Heart left ventricle (tissue), 16 donors: Measurements from ENCODE around the gene FLCN. TPM values are rescaled to one million over a fixed set of nuclear protein-coding genes. Genes with fewer than 3 reads are reported as not detected.
A peak's percentile ranks its signal among the peaks of the same experiment; 100 is the strongest.
"Not testable (repeated sequence)": the region's sequence is repeated elsewhere in the genome, so short reads cannot be mapped to it uniquely, and the experiment has no call there.

Experiments used
- ATAC-seq, 4 donors: fragments of 200-7000 bp; cut with Tn5 transposase; one replicate each; pipeline ENCODE4 v1.9.1; 2020 to 2022; ENCODE audit warnings: moderate library complexity in 4 of 4, mild to moderate bottlenecking in 3 of 4, moderate number of reproducible peaks in 1 of 4
- DNase-seq, 5 donors: peaks; one replicate each; pipeline ENCODE4 v3.0.0-alpha.2; 2020
- H3K27ac ChIP-seq, 12 donors: fragments of 200-600 bp; sonication (generic) in 4 of 12; one replicate each; pipeline versions ENCODE4 v1.5.0 to v1.8.0; 2016 to 2022; ENCODE audit warnings: mild to moderate bottlenecking in 2 of 12
- H3K27me3 ChIP-seq, 9 donors: fragments of 200-600 bp; sonication (generic) in 2 of 9; one replicate each; pipeline versions ENCODE4 v1.5.1 to v1.8.0; 2016 to 2022; ENCODE audit warnings: mild to moderate bottlenecking in 3 of 9
- H3K36me3 ChIP-seq, 9 donors: fragments of 200-600 bp; sonication (generic) in 2 of 9; one replicate each; pipeline versions ENCODE4 v1.5.0 to v1.8.0; 2018 to 2022; ENCODE audit warnings: mild to moderate bottlenecking in 2 of 9
- H3K4me1 ChIP-seq, 12 donors: fragments of 200-600 bp; sonication (generic) in 4 of 12; one replicate each; pipeline versions ENCODE4 v1.5.0 to v1.8.0; 2016 to 2022; ENCODE audit warnings: mild to moderate bottlenecking in 3 of 12
- H3K4me3 ChIP-seq, 12 donors: fragments of 200-600 bp; sonication (generic) in 4 of 12; one replicate each; pipeline versions ENCODE4 v1.5.0 to v1.8.0; 2017 to 2022; ENCODE audit warnings: mild to moderate bottlenecking in 9 of 12, moderate library complexity in 4 of 12
- H3K9me3 ChIP-seq, 12 donors: fragments of 200-600 bp; sonication (generic) in 4 of 12; one replicate each; pipeline versions ENCODE4 v1.5.0 to v1.8.0; 2016 to 2022; ENCODE audit warnings: mild to moderate bottlenecking in 1 of 12
- CTCF ChIP-seq, 12 donors: fragments of 200-600 bp; sonication (generic) in 4 of 12; IDR thresholded peaks; one replicate each; pipeline versions ENCODE4 v1.5.0 to v1.8.0; 2018 to 2022; ENCODE audit warnings: antibody characterized with exemption in 12 of 12, mild to moderate bottlenecking in 5 of 12
- POLR2A ChIP-seq, 2 donors: fragments of 450-650 bp; IDR thresholded peaks; one replicate each; pipeline ENCODE4 v1.6.1; 2017; ENCODE audit warnings: antibody characterized with exemption in 2 of 2, mild to moderate bottlenecking in 2 of 2, moderate library complexity in 2 of 2
- WGBS, 4 donors: extraction: QIAGEN DNeasy Blood & Tissue Kit in 2 of 4; methylation state at CpG; one replicate each; pipeline versions ENCODE4 v1.1.5 to v1.1.7; 2013 to 2018; 5-methylcytosine and 5-hydroxymethylcytosine counted together
- intact Hi-C, 10 donors: fragments of 100-400 bp; cut with DNase I; formaldehyde crosslinking; loops; one replicate each; pipeline versions ENCODE4 v1.11.1 to v1.14.2; 2022
- polyA plus RNA-seq, 2 donors: library from polyadenylated mRNA; stranded (reverse); fragments of 200-250 nt; gene quantifications; one replicate each; pipeline ENCODE4 v1.2.3, GENCODE V29; 2013
- total RNA-seq, 9 donors: library from RNA; depleted of rRNA in 2 of 9; stranded (reverse); fragments of >200 nt in 2 of 9; fragmentation: NEBNext Ultra II Directional in 3 of 9; extraction: Animal tissue kit (Norgen Biotek cat#: 25700) in 3 of 9; gene quantifications; one replicate each; pipeline versions ENCODE4 v1.1.0 to v1.2.4, GENCODE V29; 2016 to 2023
- donor health status: ischemic (EF 13 %, LVEDD 7.1; RV severe dilation, severe dysfunction).
- donor health status: healthy with polysubstance abuse.
- donor health status: DM: no; HTN: yes; CAD: no.
- donor health status: DM: no; HTN: no; CAD: no.
- donor health status: ischemic (EF 25% LVEDD 6.9; RV normal size, moderate dysfunction).
- donor health status: ischemic (EF 25% LVEDD 5.7; RV mildly dilated, moderate dysfunction).
- donor health status: healthy.
- donor health status: DM: yes; HTN: yes; CAD: no.
- donor health status: ischemic (EF 35%, LVEDD 5.7; RV mildly dilated, moderate dysfunction).
- donor health status: nonischemic (EF 11% LVEDD 7.7; RV severe dilation, severe dysfunction).
- donor health status: DM: yes; HTN: yes; CAD: no.
- donor health status: PGD.
- donor health status: ischemic (EF 29% LVEDD 5.4; RV normal size, mild dysfunction).
- donor health status: nonischemic (EF 23%, LVEDD 6.1; RV moderate dilation, normal function).

The FLCN gene
- total and polyA plus RNA-seq, 11 donors = 21.1 to 120 (median 32.6) TPM

- peaks cover 0 to 80% (median 65%) of the 10 kb centered on the region in 9 donors for H3K36me3 ChIP-seq
- H3K4me1 ChIP-seq = peaks cover 0 to 80% (median 52%) of the 10 kb centered on the region in 12 donors
- TF ChIP-seq POLR2A (IDR thresholded peaks at IDR 0.05) (no peak), CTCF (IDR thresholded peaks at IDR 0.05) (no peak)
- DNase-seq (no peak), ATAC-seq (no peak)
- H3K27me3 ChIP-seq = no peaks in the 10 kb centered on the region
- intact Hi-C loops = loop anchor here in 1 of 10 donors (10.0 kb wide), 1 partner anchor 49 kb away; the partner anchor contains the start of gene FLCN
- 59 to 80% (median 69%) methylated on average over 3 of the region's 3 CpGs for WGBS, 4 donors
- H3K27ac ChIP-seq = peak overlapping the region in 4 of 12 donors; percentile 19 to 53 (median 41)
- H3K4me3 ChIP-seq = no peak overlapping the region
- H3K9me3 ChIP-seq = no peaks in the 10 kb centered on the region
Measured at GRCh38 chr17:17186051-17186450, 50.9 kb downstream of the FLCN start.

- H3K27me3 ChIP-seq, H3K4me3 ChIP-seq, H3K9me3 ChIP-seq: not testable (repeated sequence)
- intact Hi-C loops = loop anchor here in 1 of 10 donors (10.0 kb wide), 1 partner anchor 50 kb away; the partner anchor contains the start of gene FLCN
- peak; percentile 64 to 74 (median 66) for ATAC-seq
- DNase-seq = peak in 4 of 5 donors; percentile 44 to 76 (median 66)
- peaks cover 0 to 80% (median 48%) of the 10 kb centered on the region in 12 donors for H3K4me1 ChIP-seq
- peak overlapping the region in 9 of 12 donors; percentile 21 to 75 (median 49) for H3K27ac ChIP-seq
- 36 to 42% (median 41%) methylated on average over 13 of the region's 13 CpGs for WGBS, 4 donors
- peaks cover 0 to 89% (median 69%) of the 10 kb centered on the region in 9 donors for H3K36me3 ChIP-seq
Measured at GRCh38 chr17:17184985-17185757, 51.8 kb downstream of the FLCN start.

- Histone ChIP-seq H3K36me3 (peaks cover 0 to 95% (median 77%) of the 10 kb centered on the region in 9 donors), H3K9me3 (no peaks in the 10 kb centered on the region), H3K4me1 (peaks cover 0 to 79% (median 51%) of the 10 kb centered on the region in 12 donors), H3K27me3 (no peaks in the 10 kb centered on the region), H3K4me3 (no peak overlapping the region), H3K27ac (peak overlapping the region in 9 of 12 donors; percentile 20 to 75 (median 54))
- intact Hi-C loops = loop anchor here in 1 of 10 donors (10.0 kb wide), 1 partner anchor 51 kb away; the partner anchor contains the start of gene FLCN
- TF ChIP-seq CTCF (IDR thresholded peaks at IDR 0.05) (no peak), POLR2A (IDR thresholded peaks at IDR 0.05) (no peak)
- ATAC-seq (peak; percentile 44 to 72 (median 56)), DNase-seq (no peak)
- WGBS, 4 donors = 60 to 66% (median 63%) methylated on average over 4 of the region's 4 CpGs
Measured at GRCh38 chr17:17183744-17184143, 53.2 kb downstream of the FLCN start.

GRCh38 chr17:17182598-17183136 is 54.3 kb downstream of the FLCN start:
- ATAC-seq = no peak
- Histone ChIP-seq H3K9me3 (no peaks in the 10 kb centered on the region), H3K27me3 (no peaks in the 10 kb centered on the region), H3K36me3 (peaks cover 0 to 96% (median 77%) of the 10 kb centered on the region in 9 donors), H3K4me3 (peak overlapping the region in 1 of 12 donors; percentile 3), H3K4me1 (peaks cover 0 to 79% (median 51%) of the 10 kb centered on the region in 12 donors), H3K27ac (peak overlapping the region in 3 of 12 donors; percentile 62 to 85 (median 71))
- TF ChIP-seq CTCF (IDR thresholded peaks at IDR 0.05) (no peak), POLR2A (IDR thresholded peaks at IDR 0.05) (no peak)
- WGBS, 4 donors = 74 to 87% (median 77%) methylated on average over 3 to 6 of the region's 6 CpGs
- intact Hi-C loops = loop anchor here in 1 of 10 donors (10.0 kb wide), 1 partner anchor 52 kb away; the partner anchor contains the start of gene FLCN
- no peak for DNase-seq
